Measurements from ENCODE around the gene TLE2. TPM values are rescaled to one million over a fixed set of nuclear protein-coding genes. Genes with fewer than 3 reads are reported as not detected.

TLE2 gene
- polyA plus RNA-seq, 1 of the 3 experiments (the other 2 are of a cell fraction): 2.3 TPM

DNA sequence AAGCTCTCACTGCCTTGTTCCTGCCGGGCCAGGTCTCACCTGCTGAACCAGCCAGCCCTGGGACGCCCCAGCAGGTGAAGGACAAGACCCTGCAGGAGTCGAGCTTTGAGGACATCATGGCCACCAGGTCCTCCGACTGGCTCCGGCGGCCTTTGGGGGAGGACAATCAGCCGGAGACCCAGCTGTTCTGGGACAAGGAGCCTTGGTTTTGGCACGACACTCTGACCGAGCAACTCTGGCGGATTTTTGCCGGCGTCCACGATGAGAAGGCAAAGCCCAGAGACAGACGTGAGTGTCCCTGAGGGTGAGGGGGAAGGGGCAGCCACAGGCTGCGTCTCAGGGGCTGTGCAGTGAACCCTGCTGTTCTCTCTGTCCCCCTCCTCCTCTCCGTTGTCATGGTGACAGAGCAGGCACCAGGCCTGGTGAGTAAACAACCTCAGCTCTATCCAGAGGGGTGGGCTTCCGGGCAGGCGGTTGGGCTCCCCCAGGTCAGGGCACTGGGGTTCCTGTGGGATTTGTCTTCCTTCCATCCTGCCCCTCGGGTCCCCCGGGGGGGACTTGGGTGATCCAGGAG lies 42.0 kb downstream of the TLE2 start:
- no peaks in the 10 kb centered on the region for H4K20me1 ChIP-seq (ENCODE audit: insufficient read depth)
- TF ChIP-seq FOXJ3 (CRISPR knock-in tag; IDR thresholded peaks at IDR 0.05) (peak; percentile 58; the same call in 1 of the 2 replicates), CHD2 (IDR thresholded peaks at IDR 0.05; ENCODE audit: low read length, partially characterized antibody) (no peak), RAD21 (IDR thresholded peaks at IDR 0.05; ENCODE audit: low read length) (peak; percentile 2; the same call in 1 of the 2 replicates)
- WGBS (ENCODE audit: low lambda C conversion rate): 37% methylated on average over 2 of the region's 20 CpGs
- no peaks in the 10 kb centered on the region for H3K9me3 ChIP-seq
- DNase-seq: peak; percentile 88
- H3K4me1 ChIP-seq (ENCODE audit: control insufficient read depth in 1 of 2, insufficient read depth in 2 of 2, low read depth in 1 of 2, low read length in 1 of 2): peaks cover 13 to 27% of the 10 kb centered on the region in 2 experiments; a peak in 3 of 4 replicates
- H3K27me3 ChIP-seq (ENCODE audit: insufficient read depth): no peaks in the 10 kb centered on the region
- H3K4me3 ChIP-seq (ENCODE audit: low read depth in 2 of 2, low read length in 1 of 2): no peak overlapping the region
- peaks cover 11% of the 10 kb centered on the region for H3F3A ChIP-seq (replicated peaks; ENCODE audit: insufficient read depth)
- no peak overlapping the region for H3K4me2 ChIP-seq
- no peaks in the 10 kb centered on the region for H3K79me2 ChIP-seq (ENCODE audit: insufficient read depth)
- H3K36me3 ChIP-seq (replicated peaks in 1 of 2; ENCODE audit: control insufficient read depth in 1 of 2, insufficient read depth in 2 of 2, low read length in 1 of 2): no peaks in the 10 kb centered on the region
- H3K9me2 ChIP-seq: no peaks in the 10 kb centered on the region
- ChIA-PET POLR2A (no interaction called here), CTCF (interaction anchor here (1.0 to 2.5 kb wide), 2 partner anchors 24 to 122 kb away, joined by 5 to 8 read pairs; no protein-coding TSS in a partner anchor)
- no peak overlapping the region for H3K27ac ChIP-seq (ENCODE audit: low read depth in 2 of 2, low read length in 1 of 2)
- H2AFZ ChIP-seq (ENCODE audit: low read depth): no peak overlapping the region
- no peak overlapping the region for H3K9ac ChIP-seq

DNA sequence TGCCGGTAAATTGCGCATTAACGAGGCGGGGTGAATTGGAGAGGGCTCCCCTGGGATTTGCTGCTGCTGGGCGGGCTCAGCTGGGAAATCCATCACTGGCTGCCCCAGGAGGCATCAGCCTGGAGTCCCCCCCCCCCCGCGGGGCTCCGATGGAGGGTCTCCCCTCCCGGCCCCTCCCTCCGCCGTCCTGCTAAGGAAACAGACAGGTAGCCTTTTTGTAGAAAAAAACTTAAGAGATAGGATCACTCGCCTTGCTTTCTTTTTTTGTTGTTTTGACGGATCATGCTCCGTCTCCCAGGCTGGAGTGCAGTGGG lies 44.9 kb downstream of the TLE2 start:
- Histone ChIP-seq H3K9me3 (no peaks in the 10 kb centered on the region), H3K27me3 (ENCODE audit: insufficient read depth) (no peaks in the 10 kb centered on the region), H3K27ac (ENCODE audit: low read depth in 2 of 2, low read length in 1 of 2) (peak overlapping the region in 1 of 2 experiments; percentile 78; a peak in 2 of 4 replicates), H3K4me1 (ENCODE audit: control insufficient read depth in 1 of 2, insufficient read depth in 2 of 2, low read depth in 1 of 2, low read length in 1 of 2) (peaks cover 13 to 27% of the 10 kb centered on the region in 2 experiments; a peak in 3 of 4 replicates), H3K36me3 (replicated peaks in 1 of 2; ENCODE audit: control insufficient read depth in 1 of 2, insufficient read depth in 2 of 2, low read length in 1 of 2) (no peaks in the 10 kb centered on the region), H2AFZ (ENCODE audit: low read depth) (peak overlapping the region; percentile 79; the same call in 1 of the 2 replicates), H3K79me2 (ENCODE audit: insufficient read depth) (no peaks in the 10 kb centered on the region), H3K9ac (no peak overlapping the region), H4K20me1 (ENCODE audit: insufficient read depth) (no peaks in the 10 kb centered on the region), H3F3A (replicated peaks; ENCODE audit: insufficient read depth) (peaks cover 11% of the 10 kb centered on the region), H3K4me3 (ENCODE audit: low read depth in 2 of 2, low read length in 1 of 2) (peak overlapping the region; percentile 35 to 58), H3K9me2 (no peaks in the 10 kb centered on the region), H3K4me2 (peak overlapping the region; percentile 75)
- WGBS (ENCODE audit: low lambda C conversion rate): 7% methylated on average over 12 of the region's 14 CpGs
- no peak for DNase-seq
- POLR2A ChIA-PET: interaction anchor here (0.7 to 3.5 kb wide), 4 partner anchors 9 to 51 kb away, joined by 3 to 21 read pairs (median 4); no protein-coding TSS in a partner anchor
- CTCF ChIA-PET: interaction anchor here (1.4 to 2.8 kb wide), 2 partner anchors 21 to 51 kb away, joined by 3 to 8 read pairs; no protein-coding TSS in a partner anchor
- no peak for TF ChIP-seq NRF1 (IDR thresholded peaks at IDR 0.05; ENCODE audit: low read depth, low read length)

DNA sequence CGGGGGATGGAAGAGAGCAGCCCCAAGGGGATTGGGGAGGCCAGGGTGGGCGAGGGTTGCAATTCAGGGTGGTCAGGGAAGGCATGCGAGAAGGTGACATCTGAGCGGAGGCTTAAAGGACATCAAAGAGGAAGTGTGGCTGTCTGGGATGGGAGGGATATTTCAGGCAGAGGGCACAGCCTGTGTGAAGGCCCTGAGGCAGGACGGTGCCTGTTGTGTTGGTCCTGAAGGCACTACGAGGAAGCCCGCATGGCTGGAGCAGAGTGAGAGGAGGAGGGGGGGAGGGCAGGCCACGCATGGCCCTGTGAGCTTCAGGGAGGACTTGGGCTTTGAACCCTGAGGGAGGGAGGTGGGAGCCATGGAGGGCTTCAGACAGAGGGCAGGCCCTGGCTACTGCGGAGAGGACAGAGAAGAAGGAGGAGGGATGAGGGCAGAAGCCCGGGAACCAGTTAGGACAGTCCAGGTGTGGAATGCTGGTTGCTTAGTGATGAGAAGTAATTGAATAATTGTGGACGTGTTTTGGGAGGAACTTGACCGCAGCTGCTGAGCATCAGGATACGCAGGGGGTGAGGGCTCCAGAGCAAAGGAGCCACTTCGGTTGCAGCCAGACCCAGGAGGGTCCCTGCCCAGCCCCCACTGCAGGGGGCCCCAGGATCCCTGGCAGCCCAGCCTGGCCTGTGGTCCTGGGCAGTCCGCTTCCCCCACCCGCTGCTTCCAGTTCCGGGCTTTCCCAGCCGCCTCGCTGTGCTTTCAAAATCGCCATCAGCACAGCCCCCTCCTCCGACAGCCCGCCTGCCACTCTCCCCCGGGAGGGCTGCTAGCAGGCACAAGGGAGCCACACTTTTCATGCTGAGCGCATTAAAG lies 45.5 kb downstream of the TLE2 start:
- peaks cover 11% of the 10 kb centered on the region for H3F3A ChIP-seq (replicated peaks; ENCODE audit: insufficient read depth)
- H4K20me1 ChIP-seq (ENCODE audit: insufficient read depth): no peaks in the 10 kb centered on the region
- H3K9me2 ChIP-seq: no peaks in the 10 kb centered on the region
- no peaks in the 10 kb centered on the region for H3K27me3 ChIP-seq (ENCODE audit: insufficient read depth)
- H3K9me3 ChIP-seq: no peaks in the 10 kb centered on the region
- CTCF ChIA-PET: interaction anchor here (0.6 to 2.8 kb wide), 8 partner anchors 10 to 1747 kb away, joined by 3 to 8 read pairs (median 4); no protein-coding TSS in a partner anchor
- WGBS (ENCODE audit: low lambda C conversion rate): 11% methylated on average over 21 of the region's 24 CpGs
- peaks cover 13 to 27% of the 10 kb centered on the region in 2 experiments; a peak in 3 of 4 replicates for H3K4me1 ChIP-seq (ENCODE audit: control insufficient read depth in 1 of 2, insufficient read depth in 2 of 2, low read depth in 1 of 2, low read length in 1 of 2)
- H3K4me2 ChIP-seq: peak overlapping the region; percentile 75
- POLR2A ChIA-PET: interaction anchor here (0.6 to 3.5 kb wide), 7 partner anchors 9 to 79 kb away, joined by 3 to 21 read pairs (median 3); partner anchors contain the start of gene TLE5
- H3K4me3 ChIP-seq (ENCODE audit: low read depth in 2 of 2, low read length in 1 of 2): peak overlapping the region; percentile 35 to 58
- H3K36me3 ChIP-seq (replicated peaks in 1 of 2; ENCODE audit: control insufficient read depth in 1 of 2, insufficient read depth in 2 of 2, low read length in 1 of 2): no peaks in the 10 kb centered on the region
- peak overlapping the region; percentile 60 to 78 for H3K27ac ChIP-seq (ENCODE audit: low read depth in 2 of 2, low read length in 1 of 2)
- no peaks in the 10 kb centered on the region for H3K79me2 ChIP-seq (ENCODE audit: insufficient read depth)
- peak overlapping the region; percentile 79; the same call in 1 of the 2 replicates for H2AFZ ChIP-seq (ENCODE audit: low read depth)
- no peak overlapping the region for H3K9ac ChIP-seq
- DNase-seq: peak; percentile 87
- no peak for TF ChIP-seq FOXM1 (IDR thresholded peaks at IDR 0.05; ENCODE audit: low read depth)
- no peak for TF ChIP-seq MEF2A (IDR thresholded peaks at IDR 0.05; ENCODE audit: borderline replicate concordance, low read depth)
- TF ChIP-seq FOSL2 (IDR thresholded peaks at IDR 0.05; ENCODE audit: borderline replicate concordance, low read depth): no peak
- TF ChIP-seq RFX5 (IDR thresholded peaks at IDR 0.05; ENCODE audit: low read length): peak; percentile 64; the same call in 1 of the 2 replicates
- no peak for TF ChIP-seq ELF1 (IDR thresholded peaks at IDR 0.05)
- no peak for TF ChIP-seq POLR2AphosphoS5 (IDR thresholded peaks at IDR 0.05; ENCODE audit: low read depth, low read length)
- no peak for TF ChIP-seq JUND (IDR thresholded peaks at IDR 0.05)
- no peak for TF ChIP-seq NFIC (IDR thresholded peaks at IDR 0.05; ENCODE audit: borderline replicate concordance)
- TF ChIP-seq, protein P1, sequence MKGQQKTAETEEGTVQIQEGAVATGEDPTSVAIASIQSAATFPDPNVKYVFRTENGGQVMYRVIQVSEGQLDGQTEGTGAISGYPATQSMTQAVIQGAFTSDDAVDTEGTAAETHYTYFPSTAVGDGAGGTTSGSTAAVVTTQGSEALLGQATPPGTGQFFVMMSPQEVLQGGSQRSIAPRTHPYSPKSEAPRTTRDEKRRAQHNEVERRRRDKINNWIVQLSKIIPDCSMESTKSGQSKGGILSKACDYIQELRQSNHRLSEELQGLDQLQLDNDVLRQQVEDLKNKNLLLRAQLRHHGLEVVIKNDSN (IDR thresholded peaks at IDR 0.05; ENCODE audit: borderline replicate concordance, low read depth): no peak
- no peak for TF ChIP-seq TEAD4 (IDR thresholded peaks at IDR 0.05; ENCODE audit: borderline replicate concordance, insufficient read depth)
- peak; percentile 63; the same call in 1 of the 2 replicates for TF ChIP-seq MXI1 (IDR thresholded peaks at IDR 0.05; ENCODE audit: low read depth, low read length)
- no peak; the same call in 1 of the 2 replicates for TF ChIP-seq GATA2 (CRISPR knock-in tag; IDR thresholded peaks at IDR 0.05)
- TF ChIP-seq MAX (IDR thresholded peaks at IDR 0.05; ENCODE audit: low read depth): no peak
- TF ChIP-seq, protein P2, sequence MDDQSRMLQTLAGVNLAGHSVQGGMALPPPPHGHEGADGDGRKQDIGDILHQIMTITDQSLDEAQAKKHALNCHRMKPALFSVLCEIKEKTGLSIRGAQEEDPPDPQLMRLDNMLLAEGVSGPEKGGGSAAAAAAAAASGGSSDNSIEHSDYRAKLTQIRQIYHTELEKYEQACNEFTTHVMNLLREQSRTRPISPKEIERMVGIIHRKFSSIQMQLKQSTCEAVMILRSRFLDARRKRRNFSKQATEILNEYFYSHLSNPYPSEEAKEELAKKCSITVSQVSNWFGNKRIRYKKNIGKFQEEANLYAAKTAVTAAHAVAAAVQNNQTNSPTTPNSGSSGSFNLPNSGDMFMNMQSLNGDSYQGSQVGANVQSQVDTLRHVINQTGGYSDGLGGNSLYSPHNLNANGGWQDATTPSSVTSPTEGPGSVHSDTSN (IDR thresholded peaks at IDR 0.05): no peak; the same call in 1 of the 2 replicates
- no peak for TF ChIP-seq TAF1 (IDR thresholded peaks at IDR 0.05; ENCODE audit: borderline replicate concordance, low read depth, low read length)
